HEK293 (cell line): ENCODE measurements around the gene NINJ1.
A peak's percentile ranks its signal among the peaks of the same experiment; 100 is the strongest.

ENCODE experiments used
- BCL11A ChIP-seq: fragments of 450-650 bp; formaldehyde crosslinking; IDR thresholded peaks from 2 replicates; pipeline ENCODE4 v1.5.1; 2016; ENCODE audit warnings: low read depth, missing biosample characterization, missing genetic modification characterization
- REST ChIP-seq: fragments of 450-650 bp; formaldehyde crosslinking; IDR thresholded peaks from 2 replicates; pipeline ENCODE4 v1.5.1; 2016; ENCODE audit warnings: missing biosample characterization, missing genetic modification characterization
- SP2 ChIP-seq: fragments of 450-650 bp; formaldehyde crosslinking; IDR thresholded peaks from 2 replicates; pipeline ENCODE4 v1.5.1; 2016; ENCODE audit warnings: missing biosample characterization, missing genetic modification characterization
- ZBTB20 ChIP-seq: fragments of 450-650 bp; formaldehyde crosslinking; IDR thresholded peaks from 2 replicates; pipeline ENCODE4 v1.5.1; 2016; ENCODE audit warnings: missing biosample characterization, missing genetic modification characterization
- ZBTB8A ChIP-seq: fragments of 450-650 bp; formaldehyde crosslinking; IDR thresholded peaks from 2 replicates; pipeline ENCODE4 v1.5.1; 2016; ENCODE audit warnings: missing biosample characterization, missing genetic modification characterization
- ZFHX2 ChIP-seq: fragments of 450-650 bp; formaldehyde crosslinking; conservative IDR thresholded peaks from 2 replicates; pipeline ENCODE4 v1.5.1; 2016; ENCODE audit warnings: missing biosample characterization, missing genetic modification characterization
- ZNF155 ChIP-seq: fragments of 450-650 bp; formaldehyde crosslinking; IDR thresholded peaks from 2 replicates; pipeline ENCODE4 v1.5.1; 2016; ENCODE audit warnings: missing biosample characterization, missing genetic modification characterization
- ZNF202 ChIP-seq: fragments of 450-650 bp; formaldehyde crosslinking; IDR thresholded peaks from 2 replicates; pipeline ENCODE4 v1.5.1; 2016; ENCODE audit warnings: missing biosample characterization, missing genetic modification characterization, borderline replicate concordance
- ZNF335 ChIP-seq: fragments of 450-650 bp; formaldehyde crosslinking; conservative IDR thresholded peaks from 2 replicates; pipeline ENCODE4 v1.5.1; 2016; ENCODE audit warnings: missing biosample characterization, missing genetic modification characterization
- ZNF398 ChIP-seq: fragments of 450-650 bp; formaldehyde crosslinking; IDR thresholded peaks from 2 replicates; pipeline ENCODE4 v1.5.1; 2017; ENCODE audit warnings: missing biosample characterization, missing genetic modification characterization
- ZNF513 ChIP-seq: fragments of 450-650 bp; IDR thresholded peaks from 2 replicates; pipeline ENCODE4 v1.5.1; 2018; ENCODE audit warnings: missing biosample characterization, missing genetic modification characterization
- ZNF76 ChIP-seq: fragments of 450-650 bp; formaldehyde crosslinking; IDR thresholded peaks from 2 replicates; pipeline ENCODE4; 2016; ENCODE audit warnings: low read depth, missing biosample characterization, missing genetic modification characterization, borderline replicate concordance
- ZNF777 ChIP-seq: fragments of 450-650 bp; formaldehyde crosslinking; IDR thresholded peaks from 2 replicates; pipeline ENCODE4 v1.5.1; 2017; ENCODE audit warnings: missing biosample characterization, missing genetic modification characterization, borderline replicate concordance
- ZNF830 ChIP-seq: fragments of 450-650 bp; IDR thresholded peaks from 2 replicates; pipeline ENCODE4 v1.5.0; 2018; ENCODE audit warnings: missing biosample characterization, missing genetic modification characterization, low read depth, mild to moderate bottlenecking, moderate library complexity
- ZSCAN18 ChIP-seq: fragments of 450-650 bp; formaldehyde crosslinking; IDR thresholded peaks from 2 replicates; pipeline ENCODE4 v1.5.1; 2016; ENCODE audit warnings: missing biosample characterization, missing genetic modification characterization
- TF ChIP-seq, protein P1 (sequence below): fragments of 450-650 bp; formaldehyde crosslinking; IDR thresholded peaks from 2 replicates; pipeline ENCODE4 v1.5.1; 2016; ENCODE audit warnings: missing biosample characterization, missing genetic modification characterization
- TF ChIP-seq, protein P2 (sequence below): fragments of 450-650 bp; formaldehyde crosslinking; IDR thresholded peaks from 2 replicates; pipeline ENCODE4 v1.5.1; 2016; ENCODE audit warnings: missing biosample characterization, missing genetic modification characterization

NINJ1 gene

DNA sequence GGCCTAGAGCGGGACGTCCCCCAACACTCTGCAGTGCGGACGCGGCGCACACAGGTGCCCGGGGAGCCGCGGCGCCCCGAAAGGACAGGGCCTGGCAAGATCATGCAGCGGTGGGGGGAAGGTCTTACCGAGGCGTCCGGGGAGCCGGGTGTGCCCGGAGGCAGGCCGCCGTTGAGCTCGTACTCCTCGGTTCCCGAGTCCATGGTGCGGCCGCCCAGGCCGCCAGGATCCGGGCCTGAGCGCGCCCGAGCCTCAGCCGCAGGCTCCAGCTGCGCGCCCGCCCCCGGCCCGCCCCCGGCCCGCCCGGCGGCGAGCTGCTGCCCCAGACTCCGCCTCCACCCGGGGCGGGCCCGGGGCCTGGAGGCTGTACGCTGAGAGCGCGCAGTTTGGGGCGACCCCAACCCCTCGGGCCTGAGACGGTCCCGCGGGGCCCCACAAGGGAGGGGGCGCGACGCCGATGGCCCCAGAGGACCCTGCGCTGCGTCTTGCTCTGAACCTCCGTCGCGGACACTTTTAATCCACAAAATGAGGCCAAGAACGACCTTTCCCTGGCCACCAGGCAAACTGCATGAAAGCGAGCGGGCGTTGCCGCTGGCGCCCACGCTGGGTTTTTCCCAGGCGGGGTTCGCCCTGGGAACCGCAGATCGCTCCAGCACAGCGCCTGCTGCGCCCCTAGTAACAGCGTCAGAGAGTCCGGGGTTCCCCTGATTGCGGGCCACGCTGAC lies at the start of gene NINJ1 (continued):
- TF ChIP-seq ZBTB20 (tag by site-specific recombination) = peak; percentile 80
- peak; percentile 27; the same call in 1 of the 2 replicates for TF ChIP-seq SP2
- TF ChIP-seq, protein P1, sequence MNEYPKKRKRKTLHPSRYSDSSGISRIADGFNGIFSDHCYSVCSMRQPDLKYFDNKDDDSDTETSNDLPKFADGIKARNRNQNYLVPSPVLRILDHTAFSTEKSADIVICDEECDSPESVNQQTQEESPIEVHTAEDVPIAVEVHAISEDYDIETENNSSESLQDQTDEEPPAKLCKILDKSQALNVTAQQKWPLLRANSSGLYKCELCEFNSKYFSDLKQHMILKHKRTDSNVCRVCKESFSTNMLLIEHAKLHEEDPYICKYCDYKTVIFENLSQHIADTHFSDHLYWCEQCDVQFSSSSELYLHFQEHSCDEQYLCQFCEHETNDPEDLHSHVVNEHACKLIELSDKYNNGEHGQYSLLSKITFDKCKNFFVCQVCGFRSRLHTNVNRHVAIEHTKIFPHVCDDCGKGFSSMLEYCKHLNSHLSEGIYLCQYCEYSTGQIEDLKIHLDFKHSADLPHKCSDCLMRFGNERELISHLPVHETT (tag by site-specific recombination) = no peak
- no peak for TF ChIP-seq ZNF513 (tag by site-specific recombination)
- no peak for TF ChIP-seq ZSCAN18 (tag by site-specific recombination)
- TF ChIP-seq ZNF398 (tag by site-specific recombination) = no peak
- peak; percentile 10 for TF ChIP-seq ZBTB8A (tag by site-specific recombination)
- TF ChIP-seq ZFHX2 (tag by site-specific recombination) = peak; percentile 66
- TF ChIP-seq ZNF830 (tag by site-specific recombination) = no peak
- TF ChIP-seq ZNF76 = no peak
- TF ChIP-seq ZNF202 (tag by site-specific recombination) = no peak
- peak; percentile 62; the same call in 1 of the 2 replicates for TF ChIP-seq ZNF777 (tag by site-specific recombination)
- TF ChIP-seq ZNF335 = peak; percentile 76
- TF ChIP-seq BCL11A (tag by site-specific recombination) = 0 out of 2 replicates have a peak, but pooled peaks have one; percentile 22
- TF ChIP-seq, protein P2, sequence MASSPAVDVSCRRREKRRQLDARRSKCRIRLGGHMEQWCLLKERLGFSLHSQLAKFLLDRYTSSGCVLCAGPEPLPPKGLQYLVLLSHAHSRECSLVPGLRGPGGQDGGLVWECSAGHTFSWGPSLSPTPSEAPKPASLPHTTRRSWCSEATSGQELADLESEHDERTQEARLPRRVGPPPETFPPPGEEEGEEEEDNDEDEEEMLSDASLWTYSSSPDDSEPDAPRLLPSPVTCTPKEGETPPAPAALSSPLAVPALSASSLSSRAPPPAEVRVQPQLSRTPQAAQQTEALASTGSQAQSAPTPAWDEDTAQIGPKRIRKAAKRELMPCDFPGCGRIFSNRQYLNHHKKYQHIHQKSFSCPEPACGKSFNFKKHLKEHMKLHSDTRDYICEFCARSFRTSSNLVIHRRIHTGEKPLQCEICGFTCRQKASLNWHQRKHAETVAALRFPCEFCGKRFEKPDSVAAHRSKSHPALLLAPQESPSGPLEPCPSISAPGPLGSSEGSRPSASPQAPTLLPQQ (tag by site-specific recombination) = no peak
- no peak for TF ChIP-seq REST (tag by site-specific recombination)
- no peak for TF ChIP-seq ZNF155
